ENCODE data around the gene DEPDC1. TPM values are rescaled to one million over a fixed set of nuclear protein-coding genes. Genes with fewer than 3 reads are reported as not detected.
"Not testable (repeated sequence)": the region's sequence is repeated elsewhere in the genome, so short reads cannot be mapped to it uniquely, and the experiment has no call there.

DEPDC1 gene
- total RNA-seq, 1 experiment from 2014 or later: 41.7 TPM

DNA sequence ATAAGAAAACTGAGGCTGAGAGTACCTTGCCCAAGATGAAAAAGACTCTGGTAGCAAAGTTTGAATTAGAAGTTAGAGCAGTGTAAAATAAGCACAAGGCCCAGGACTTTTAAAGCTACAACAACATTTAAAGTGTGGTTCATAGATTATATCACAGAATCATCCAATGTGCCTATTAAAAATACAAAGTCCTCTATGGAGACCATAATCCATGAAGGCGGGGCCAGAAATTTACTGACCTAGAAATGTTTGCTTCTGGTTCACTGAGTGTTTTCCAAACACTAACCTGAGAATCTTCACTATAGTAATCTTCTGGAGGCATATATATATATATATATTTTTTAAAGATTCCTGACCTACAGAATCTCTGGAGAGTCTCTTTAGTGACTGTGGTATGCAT, 12.3 kb downstream of the DEPDC1 start:
- Mint-ChIP-seq H3K27me3 (ENCODE audit: unreplicated experiment) (no peaks in the 10 kb centered on the region), H3K27ac (ENCODE audit: unreplicated experiment) (no peak overlapping the region), H3K4me3 (ENCODE audit: low read depth, unreplicated experiment) (no peak overlapping the region), H3K4me1 (ENCODE audit: low read depth, unreplicated experiment) (no peaks in the 10 kb centered on the region), H3K9me3 (ENCODE audit: low read depth, unreplicated experiment) (no peaks in the 10 kb centered on the region), H3K36me3 (ENCODE audit: insufficient read depth, unreplicated experiment) (peaks cover 13% of the 10 kb centered on the region)
- BruUV-seq (replicated peaks): no TSS peak
- CTCF ChIA-PET: no interaction called here
- no peak for DNase-seq
- intact Hi-C loops (cut with micrococcal nuclease; ENCODE audit: unreplicated experiment): no loop called here
- TF ChIP-seq, protein P1, sequence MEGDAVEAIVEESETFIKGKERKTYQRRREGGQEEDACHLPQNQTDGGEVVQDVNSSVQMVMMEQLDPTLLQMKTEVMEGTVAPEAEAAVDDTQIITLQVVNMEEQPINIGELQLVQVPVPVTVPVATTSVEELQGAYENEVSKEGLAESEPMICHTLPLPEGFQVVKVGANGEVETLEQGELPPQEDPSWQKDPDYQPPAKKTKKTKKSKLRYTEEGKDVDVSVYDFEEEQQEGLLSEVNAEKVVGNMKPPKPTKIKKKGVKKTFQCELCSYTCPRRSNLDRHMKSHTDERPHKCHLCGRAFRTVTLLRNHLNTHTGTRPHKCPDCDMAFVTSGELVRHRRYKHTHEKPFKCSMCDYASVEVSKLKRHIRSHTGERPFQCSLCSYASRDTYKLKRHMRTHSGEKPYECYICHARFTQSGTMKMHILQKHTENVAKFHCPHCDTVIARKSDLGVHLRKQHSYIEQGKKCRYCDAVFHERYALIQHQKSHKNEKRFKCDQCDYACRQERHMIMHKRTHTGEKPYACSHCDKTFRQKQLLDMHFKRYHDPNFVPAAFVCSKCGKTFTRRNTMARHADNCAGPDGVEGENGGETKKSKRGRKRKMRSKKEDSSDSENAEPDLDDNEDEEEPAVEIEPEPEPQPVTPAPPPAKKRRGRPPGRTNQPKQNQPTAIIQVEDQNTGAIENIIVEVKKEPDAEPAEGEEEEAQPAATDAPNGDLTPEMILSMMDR (IDR thresholded peaks at IDR 0.05; ENCODE audit: unreplicated experiment): no peak

DNA sequence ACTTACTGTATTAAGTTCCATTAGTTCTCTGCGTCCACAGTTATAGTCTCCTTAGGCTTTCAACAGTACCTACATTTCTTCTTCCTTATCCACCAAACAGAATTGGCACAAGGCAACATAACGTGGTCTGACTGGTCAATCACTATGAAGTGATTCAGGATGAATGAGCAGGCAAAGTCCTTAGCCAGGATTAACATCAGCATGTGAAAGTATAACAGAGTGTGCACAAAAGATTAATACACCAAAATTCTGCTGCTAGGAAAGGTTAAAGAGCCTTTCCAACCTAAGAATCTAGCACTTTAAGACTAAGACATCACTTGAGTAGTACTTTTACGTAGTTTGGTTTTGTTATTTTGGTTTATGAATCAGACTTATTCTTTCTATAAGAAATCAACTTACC, 15.8 kb downstream of the DEPDC1 start:
- TF ChIP-seq, protein P1 (IDR thresholded peaks at IDR 0.05; ENCODE audit: unreplicated experiment): no peak
- Mint-ChIP-seq H3K36me3 (ENCODE audit: insufficient read depth, unreplicated experiment) (peaks cover 15% of the 10 kb centered on the region), H3K27me3 (ENCODE audit: unreplicated experiment) (no peaks in the 10 kb centered on the region), H3K4me1 (ENCODE audit: low read depth, unreplicated experiment) (peaks cover 7% of the 10 kb centered on the region), H3K4me3 (ENCODE audit: low read depth, unreplicated experiment) (no peak overlapping the region), H3K9me3 (ENCODE audit: low read depth, unreplicated experiment) (no peaks in the 10 kb centered on the region), H3K27ac (ENCODE audit: unreplicated experiment) (no peak overlapping the region)
- intact Hi-C loops (cut with micrococcal nuclease; ENCODE audit: unreplicated experiment): no loop called here
- CTCF ChIA-PET: no interaction called here
- BruUV-seq (replicated peaks): no TSS peak
- DNase-seq: no peak

DNA sequence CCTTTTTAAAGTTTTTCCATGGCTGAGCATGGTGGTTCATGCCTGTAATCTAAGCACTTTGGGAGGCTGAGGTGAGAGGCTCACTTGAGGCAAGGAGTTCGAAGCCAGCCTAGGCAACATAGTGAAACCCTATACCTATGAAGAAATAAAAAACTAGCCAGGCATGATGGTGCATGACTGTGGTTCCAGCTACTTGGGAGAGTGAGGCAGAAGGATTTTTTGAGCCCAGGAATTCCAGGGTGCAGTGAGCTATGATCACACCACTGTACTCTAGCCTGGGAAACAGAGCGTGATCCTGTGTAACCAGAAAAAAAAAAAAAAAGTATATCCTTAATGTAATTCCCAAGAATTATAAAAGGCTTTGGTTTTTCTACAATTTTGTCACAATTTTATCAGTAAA, 17.4 kb downstream of the DEPDC1 start:
- no TSS peak for BruUV-seq (replicated peaks)
- no peaks in the 10 kb centered on the region for H3K27me3 Mint-ChIP-seq (ENCODE audit: unreplicated experiment)
- CTCF ChIA-PET: no interaction called here
- no peaks in the 10 kb centered on the region for H3K9me3 Mint-ChIP-seq (ENCODE audit: low read depth, unreplicated experiment)
- peaks cover 15% of the 10 kb centered on the region for H3K36me3 Mint-ChIP-seq (ENCODE audit: insufficient read depth, unreplicated experiment)
- no peak for DNase-seq
- H3K4me1 Mint-ChIP-seq (ENCODE audit: low read depth, unreplicated experiment): peaks cover 7% of the 10 kb centered on the region
- no peak overlapping the region for H3K4me3 Mint-ChIP-seq (ENCODE audit: low read depth, unreplicated experiment)
- no peak overlapping the region for H3K27ac Mint-ChIP-seq (ENCODE audit: unreplicated experiment)
- intact Hi-C loops (cut with micrococcal nuclease; ENCODE audit: unreplicated experiment): no loop called here
- TF ChIP-seq, protein P1 (IDR thresholded peaks at IDR 0.05; ENCODE audit: unreplicated experiment): no peak

DNA sequence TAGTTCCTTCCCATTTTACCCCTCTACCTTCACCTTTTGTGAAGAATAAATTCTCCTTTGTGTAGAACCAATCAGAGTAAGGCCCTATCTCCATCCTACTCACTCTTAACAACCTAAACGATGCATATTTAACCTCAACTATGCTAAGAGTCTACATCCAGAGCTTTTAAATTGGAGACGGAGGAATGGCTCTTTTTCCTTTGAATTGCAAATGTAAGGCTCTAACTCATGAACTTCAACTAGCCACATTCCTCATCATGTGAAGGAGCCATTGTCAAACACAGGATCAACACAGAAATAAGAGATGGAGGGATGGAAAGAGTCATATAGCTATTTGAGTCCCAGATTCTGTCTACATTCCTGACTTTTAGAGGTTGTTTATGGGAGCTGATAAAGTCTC, 18.2 kb downstream of the DEPDC1 start:
- no peak for DNase-seq
- Mint-ChIP-seq H3K9me3 (ENCODE audit: low read depth, unreplicated experiment) (no peaks in the 10 kb centered on the region), H3K36me3 (ENCODE audit: insufficient read depth, unreplicated experiment) (peaks cover 14% of the 10 kb centered on the region), H3K27me3 (ENCODE audit: unreplicated experiment) (no peaks in the 10 kb centered on the region), H3K4me1 (ENCODE audit: low read depth, unreplicated experiment) (peaks cover 7% of the 10 kb centered on the region), H3K27ac (ENCODE audit: unreplicated experiment) (no peak overlapping the region), H3K4me3 (ENCODE audit: low read depth, unreplicated experiment) (no peak overlapping the region)
- intact Hi-C loops (cut with micrococcal nuclease; ENCODE audit: unreplicated experiment): no loop called here
- TF ChIP-seq, protein P1 (IDR thresholded peaks at IDR 0.05; ENCODE audit: unreplicated experiment): no peak
- BruUV-seq (replicated peaks): no TSS peak
- CTCF ChIA-PET: interaction anchor here (0.7 kb wide), 1 partner anchor 307 kb away, joined by 3 read pairs; no protein-coding TSS in a partner anchor

DNA sequence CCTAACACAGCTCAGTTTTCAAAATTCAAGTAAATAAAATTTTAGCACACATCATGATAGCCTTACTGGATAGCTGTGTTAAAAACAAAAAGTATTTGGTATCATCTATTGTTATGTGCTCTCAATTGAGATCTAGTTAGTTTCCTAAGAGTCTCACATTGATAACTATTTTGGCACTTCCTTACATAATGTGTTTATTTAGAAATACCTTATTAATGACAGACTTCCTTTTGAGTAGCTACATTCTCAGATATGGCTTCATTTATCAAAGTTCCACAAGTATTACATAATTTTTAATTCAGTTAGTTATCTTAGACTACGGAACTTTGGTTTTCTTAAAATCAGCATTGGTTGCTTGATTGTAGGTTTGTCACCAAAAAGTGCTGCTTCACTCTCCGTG, 20.3 kb downstream of the DEPDC1 start:
- H3K4me3 Mint-ChIP-seq (ENCODE audit: low read depth, unreplicated experiment); intact Hi-C loops (cut with micrococcal nuclease; ENCODE audit: unreplicated experiment); DNase-seq; H3K4me1 Mint-ChIP-seq (ENCODE audit: low read depth, unreplicated experiment); H3K9me3 Mint-ChIP-seq (ENCODE audit: low read depth, unreplicated experiment); H3K27ac Mint-ChIP-seq (ENCODE audit: unreplicated experiment); BruUV-seq (replicated peaks); CTCF ChIA-PET; H3K36me3 Mint-ChIP-seq (ENCODE audit: insufficient read depth, unreplicated experiment); H3K27me3 Mint-ChIP-seq (ENCODE audit: unreplicated experiment): not testable (repeated sequence)

Measured in Calu3 (cell line).